ENCODE measurements around the gene CCDC47.
A peak's percentile ranks its signal among the peaks of the same experiment; 100 is the strongest.

CCDC47 gene

DNA sequence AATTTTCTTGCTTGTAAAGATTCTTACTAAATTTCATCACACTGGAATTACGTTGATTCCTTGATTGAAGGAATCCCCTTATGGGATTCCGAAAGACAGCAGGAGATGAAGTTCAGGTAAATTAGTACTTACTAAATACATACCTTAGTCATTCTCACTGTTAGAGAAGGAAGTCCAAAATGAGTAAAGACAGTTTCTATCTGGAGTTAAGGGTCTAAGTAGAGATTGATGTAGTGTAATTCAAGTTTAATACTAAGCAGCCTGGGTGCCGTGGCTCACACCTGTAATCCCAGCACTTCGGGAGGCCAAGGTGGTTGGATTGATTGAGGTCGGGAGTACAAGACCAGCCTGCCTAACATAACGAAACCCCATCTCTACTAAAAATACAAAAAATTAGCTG, 10.1 kb upstream of the CCDC47 start:
- DNase-seq, result no peak

DNA sequence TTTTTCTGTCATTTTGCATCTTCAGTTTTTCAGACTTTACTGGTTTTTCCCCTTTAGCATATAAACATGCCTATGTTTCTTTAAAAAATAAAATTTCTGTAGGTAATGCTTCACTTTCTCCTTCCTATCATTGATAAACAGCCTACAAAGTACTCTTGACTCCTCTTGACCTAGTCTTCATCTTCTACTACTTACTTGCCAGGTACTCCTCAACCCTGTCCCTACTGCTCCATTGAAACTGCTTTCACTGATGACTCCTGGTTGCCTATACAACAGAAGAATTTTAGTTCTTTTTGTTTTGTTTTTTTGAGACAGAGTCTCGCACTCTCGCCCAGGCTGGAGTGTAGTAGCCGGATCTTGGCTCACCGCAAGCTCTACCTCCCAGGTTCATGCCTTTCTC, 7.5 kb upstream of the CCDC47 start:
- DNase-seq, result no peak

DNA sequence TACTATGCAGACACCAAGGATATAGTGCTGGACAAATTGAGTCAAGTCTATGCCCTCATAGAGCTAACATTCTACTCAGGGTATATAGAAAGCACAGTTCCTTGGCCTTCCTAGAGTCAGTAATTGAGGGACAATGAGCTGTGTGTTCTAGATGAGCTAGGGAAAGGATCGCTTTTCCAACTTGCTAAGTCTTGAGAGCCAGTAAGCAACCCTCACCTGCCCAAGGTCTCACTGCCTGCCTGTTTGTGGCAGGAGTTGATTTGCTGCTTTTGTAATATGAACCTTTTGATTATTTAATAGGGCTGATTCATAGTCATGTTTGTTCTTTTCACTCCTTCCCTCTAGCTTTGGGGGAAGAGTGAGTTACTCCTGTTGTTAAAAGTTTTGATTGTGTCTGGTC, 7.1 kb upstream of the CCDC47 start:
- no peak for DNase-seq

DNA sequence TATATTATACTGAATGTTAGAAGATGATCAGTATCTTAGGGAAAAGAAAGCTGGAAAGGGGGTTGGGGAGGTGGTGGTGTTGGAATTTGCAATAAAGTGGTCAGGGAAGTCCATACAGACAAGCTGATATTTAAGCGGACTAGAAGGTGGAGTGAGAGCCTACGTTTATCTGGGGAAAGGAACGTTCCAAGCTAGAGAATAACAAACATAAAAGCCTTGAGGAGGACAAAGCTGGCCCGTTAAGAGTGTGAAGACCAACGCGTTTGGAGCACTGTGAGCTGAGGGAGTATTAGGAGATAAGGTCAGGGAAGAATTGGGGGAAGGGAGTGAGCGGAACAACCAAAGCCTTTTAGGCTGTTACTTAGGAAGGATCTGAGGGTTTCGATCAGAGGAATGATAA, 2.0 kb upstream of the CCDC47 start:
- DNase-seq, result no peak

DNA sequence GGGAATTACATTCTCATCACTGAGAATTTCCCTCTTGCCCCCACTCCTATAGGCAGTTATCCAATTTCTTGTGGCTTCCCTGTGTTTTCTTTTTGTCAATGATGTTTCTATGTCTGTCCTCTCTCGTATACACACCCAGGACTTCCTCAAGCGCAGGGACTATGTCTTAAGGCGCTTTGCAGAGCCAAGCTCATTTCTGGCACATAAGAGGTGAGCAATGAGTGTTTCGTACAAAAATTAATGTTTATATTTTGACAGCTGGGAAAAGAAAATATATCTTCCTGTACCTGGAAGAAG, 1.5 kb upstream of the CCDC47 start:
- no peak for DNase-seq

DNA sequence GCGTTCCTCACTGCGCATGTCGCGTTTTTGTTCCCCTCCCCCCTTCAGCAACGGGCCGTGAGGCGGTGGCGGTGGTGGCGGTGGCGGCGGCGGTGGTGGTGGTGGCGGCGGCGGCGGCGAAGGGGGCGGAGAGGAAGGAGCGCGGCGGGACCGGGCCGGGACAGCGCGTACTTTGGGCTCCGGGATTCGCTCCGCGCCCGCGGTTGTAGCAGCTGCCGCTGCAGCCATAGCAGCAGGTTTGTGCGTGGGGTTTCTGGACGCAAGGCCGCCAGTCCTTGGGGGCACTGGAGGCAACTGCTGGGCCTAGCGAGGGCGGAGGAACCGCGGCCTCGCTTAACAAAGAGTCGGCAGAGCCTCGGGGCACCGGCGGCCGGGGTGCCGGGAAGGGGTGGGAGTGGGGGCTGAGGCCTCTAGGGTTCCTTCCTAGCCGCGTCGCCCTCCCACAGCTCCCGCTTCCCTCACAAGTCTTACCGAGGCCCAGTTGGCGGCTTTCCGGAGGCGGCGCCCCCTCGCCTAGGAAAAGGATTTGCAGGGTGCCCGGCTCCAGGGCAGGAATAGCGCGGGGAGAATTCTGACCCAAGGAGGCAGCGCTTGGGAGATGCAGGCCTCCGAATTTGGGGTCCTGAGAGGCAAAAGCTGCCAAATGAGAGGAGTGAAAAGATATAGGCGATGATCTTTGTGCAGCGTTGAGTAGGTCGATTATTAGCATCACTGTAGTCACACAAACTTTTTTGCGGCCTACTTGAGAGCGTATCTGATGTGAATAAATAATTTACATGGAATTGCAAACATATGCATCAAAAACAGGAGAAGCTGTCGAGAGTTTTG, 958 bp upstream of the CCDC47 start, which contains the start of gene DDX42:
TSS of gene DDX42 (plus strand) at position 30 of the 828 bp plus-strand sequence. CDS start 12,880 bp downstream, outside the sequence.
- peak; percentile 92 for DNase-seq

DNA sequence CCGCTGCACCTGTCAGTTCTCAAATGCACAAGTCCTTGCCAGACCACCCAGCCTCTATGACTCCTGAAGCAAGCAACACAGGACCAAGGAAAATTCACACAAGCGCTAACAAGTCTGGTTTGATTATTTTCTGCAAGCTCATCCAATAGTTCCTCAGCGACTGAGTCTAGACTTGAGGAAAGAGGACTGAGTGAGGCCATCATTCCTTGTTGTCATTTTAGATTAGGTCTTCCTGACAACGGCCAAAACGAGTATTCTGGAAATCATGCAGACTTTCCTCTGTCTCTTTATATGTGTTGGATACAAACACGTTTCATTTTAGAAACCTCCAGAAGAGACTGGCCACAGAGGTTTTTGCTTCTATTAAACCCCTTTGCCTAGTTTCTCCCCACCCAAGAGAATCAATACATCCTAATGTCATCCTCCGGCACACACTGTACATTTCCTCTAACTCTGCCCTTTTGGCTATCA, 561 bp downstream of the CCDC47 start:
- no peak for DNase-seq

DNA sequence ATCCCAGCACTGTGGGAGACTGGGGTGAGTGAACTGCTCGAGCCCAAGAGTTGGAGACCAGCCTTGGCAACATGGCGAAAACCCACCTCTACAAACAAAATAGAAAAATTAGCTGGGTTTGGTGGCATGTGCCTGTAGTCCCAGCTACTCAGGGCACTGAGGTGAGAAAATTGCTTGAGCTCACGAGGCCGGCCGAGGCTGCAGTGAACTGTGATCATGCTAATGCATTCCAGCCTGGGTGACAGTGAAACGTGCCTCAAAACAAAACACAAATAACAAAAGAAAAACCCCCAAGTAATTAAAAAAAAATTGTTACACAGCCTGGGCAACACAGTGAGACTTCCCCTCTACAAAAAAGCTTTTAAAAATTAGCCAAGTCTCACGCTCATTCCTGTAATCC, 5.0 kb downstream of the CCDC47 start:
- DNase-seq, result no peak

DNA sequence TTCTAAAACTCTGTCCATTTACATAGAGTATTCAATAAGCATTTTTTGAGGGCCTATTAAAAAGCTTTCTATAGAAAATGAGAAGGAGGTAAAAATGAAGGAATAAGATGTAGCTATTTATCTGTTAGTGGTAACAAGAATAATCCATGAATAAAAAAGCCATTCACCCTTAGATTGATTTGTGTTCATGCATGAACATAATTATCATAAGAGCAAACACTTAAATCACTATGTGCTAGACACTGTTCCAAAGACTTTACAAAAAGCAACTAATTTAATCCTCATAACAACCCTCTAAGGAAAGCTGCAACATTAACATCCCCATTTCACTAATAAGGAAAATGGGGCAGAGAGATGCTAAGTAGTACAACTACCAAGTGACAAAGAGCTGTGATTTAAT, 6.6 kb downstream of the CCDC47 start:
- no peak for DNase-seq

DNA sequence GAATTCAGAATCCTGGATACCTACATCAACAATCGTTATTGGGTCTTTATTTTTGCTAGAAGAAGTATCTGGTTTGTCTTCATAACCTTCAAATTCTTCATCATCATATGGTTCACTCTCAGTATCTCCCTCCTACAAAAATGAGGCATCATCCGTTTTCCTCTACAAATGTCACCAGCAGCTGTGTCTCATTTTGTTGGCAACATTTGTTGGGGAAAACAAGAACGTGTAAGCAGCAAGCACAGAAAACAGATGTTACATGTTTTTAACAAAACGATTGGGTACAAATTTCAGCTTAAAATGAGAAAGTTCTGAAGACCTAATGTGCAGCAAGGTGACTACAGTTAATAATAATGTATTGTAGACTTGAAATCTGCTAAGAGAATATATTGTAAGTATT, 8.7 kb downstream of the CCDC47 start:
- DNase-seq, result no peak

DNA sequence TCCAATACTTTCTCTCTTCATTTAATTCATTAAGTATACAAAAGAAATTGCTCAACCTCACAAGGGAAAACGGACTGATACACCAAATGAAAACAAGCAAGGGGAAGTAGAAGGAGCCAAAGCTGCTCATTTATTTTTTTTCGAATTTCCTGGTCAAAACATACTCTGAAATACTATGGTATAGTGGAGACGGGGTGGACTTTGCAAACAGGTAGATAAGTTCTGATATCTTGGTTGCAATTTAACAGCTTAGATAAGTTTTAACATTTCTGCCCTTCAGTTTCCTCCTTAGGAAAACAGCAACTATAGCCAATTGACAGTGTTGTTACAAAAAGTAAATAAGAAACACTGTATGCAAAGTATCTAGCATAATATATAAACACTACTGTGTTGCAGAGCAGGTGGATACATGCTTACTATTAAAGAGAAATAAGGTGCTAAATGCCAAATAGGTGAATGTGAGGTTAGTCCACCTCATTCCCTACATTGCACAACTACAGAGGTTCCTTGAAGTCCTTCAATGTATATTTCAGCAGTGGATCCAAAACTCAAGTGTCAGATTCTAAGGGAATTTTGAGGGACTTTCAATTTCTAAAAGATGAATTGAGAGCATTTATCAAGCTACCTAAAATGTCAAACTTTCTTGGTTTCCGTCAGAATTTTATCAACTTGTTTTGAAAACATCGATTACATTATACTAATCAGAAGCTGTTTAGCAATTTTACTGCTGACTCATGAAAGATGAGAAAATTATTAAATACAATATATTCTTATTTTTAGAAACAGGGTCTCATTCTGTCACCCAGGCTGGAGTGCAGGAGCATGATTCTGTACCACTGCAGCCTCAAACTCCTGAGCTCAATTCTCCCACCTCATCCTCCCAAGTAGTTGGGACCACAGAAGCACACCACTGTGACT, 11.0 kb downstream of the CCDC47 start:
- no peak for DNase-seq

DNA sequence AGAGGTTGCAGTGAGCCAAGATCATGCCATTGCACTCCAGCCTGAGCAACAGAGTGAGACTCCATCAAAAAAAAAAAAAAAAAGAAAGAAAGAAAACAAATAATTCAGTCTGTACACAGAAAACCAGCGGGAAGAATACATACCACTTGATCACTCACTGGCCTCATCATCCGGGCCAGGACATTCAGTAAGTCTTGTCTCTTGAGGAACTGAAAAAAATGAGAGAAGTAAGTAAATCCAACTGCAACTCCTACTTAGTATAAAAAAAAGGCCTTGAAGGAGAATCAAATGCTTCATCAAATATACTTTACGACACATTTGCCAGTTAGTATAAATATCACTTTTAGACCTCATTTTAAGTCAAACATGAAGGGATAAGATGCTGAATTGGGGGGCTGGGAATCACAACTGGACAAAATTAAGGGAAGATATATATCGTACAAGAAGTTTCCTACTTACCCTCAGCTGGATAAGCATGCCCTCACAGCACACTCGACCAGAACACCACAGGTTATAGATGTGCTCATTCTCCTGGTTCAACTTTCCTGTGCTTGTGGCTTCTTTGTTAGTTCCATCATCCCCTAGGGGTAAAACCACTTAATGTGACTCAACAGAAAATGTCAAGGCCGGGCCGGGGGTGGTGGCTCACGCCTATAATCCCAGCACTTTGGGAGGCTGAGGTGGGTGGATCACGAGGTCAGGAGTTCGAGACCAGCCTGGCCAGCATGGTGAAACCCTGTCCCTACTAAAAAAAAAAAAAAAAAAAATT, 12.4 kb downstream of the CCDC47 start:
- DNase-seq, result no peak

DNA sequence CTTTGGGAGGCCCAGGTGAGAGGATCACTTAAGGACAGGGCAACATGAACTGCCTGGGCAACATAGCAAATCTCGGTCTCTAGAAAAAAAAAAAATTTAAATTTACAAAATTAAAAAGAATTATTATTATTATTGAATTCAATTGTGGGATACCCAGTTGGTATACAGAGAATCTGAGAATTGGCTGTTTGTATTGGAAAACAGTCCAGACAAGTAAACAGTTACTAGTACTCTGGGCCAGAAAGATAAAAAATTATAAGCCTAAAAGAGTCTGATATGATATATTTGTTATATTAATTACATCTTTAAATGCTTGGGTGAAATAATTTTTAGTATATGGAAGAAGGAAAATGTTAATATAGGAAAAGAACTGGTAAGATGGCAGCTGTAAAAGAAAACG, 15.0 kb downstream of the CCDC47 start:
- no peak for DNase-seq

DNA sequence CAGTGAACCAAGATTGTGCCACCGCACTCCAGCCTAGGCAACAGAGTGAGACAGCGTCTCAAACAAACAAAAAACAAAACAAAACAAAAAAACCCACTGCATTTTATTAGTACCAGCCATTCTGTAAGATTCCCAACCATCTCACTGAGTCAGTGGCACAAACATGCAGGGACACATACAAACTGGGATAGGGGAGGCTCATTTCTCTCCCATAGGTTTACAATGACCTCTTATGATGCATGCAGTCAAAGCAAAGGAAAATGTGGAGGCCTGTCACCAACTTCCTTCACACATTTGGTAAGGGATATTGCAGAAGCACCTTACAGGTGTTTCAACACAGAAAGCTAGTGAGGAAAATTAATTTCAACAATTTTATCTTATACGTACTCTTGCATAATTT, 19.4 kb downstream of the CCDC47 start:
- no peak for DNase-seq

DNA sequence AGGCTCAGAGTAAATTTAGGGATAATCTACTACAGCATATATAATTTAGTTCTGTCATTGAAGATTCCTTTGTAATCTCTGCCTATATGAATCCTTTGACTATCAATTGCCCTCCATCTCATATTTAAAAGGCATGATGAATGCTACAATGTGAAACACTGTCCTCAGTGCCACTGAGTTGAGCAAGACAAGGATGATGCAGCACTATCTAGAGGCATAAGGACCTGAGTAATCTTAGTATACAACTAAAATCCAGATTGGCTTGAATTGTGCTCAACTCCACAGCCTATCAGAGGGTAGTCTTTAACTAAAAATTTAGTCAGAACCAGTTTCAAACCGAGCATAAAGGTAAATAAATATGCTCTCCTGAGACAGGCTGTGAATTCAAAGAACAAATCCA, 20.2 kb downstream of the CCDC47 start:
- no peak for DNase-seq

DNA sequence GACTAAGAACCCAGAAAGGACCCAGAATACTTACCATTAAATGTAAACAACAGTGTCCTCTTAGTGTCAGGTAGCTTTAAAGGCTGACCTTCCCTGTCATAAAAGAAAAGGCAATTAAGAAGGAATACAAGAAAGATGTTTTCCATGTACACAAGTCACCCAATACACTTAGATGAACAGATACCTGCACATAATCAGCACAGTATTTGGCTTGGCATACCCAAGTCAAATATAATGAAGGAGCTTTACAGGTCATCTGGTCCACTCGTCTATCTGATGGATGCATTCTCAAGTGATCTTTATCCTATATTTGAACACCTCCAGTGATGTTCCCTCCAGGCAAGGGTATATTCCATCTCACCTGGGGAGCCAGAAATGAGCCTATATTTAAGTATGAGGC, 20.7 kb downstream of the CCDC47 start:
- no peak for DNase-seq

DNA sequence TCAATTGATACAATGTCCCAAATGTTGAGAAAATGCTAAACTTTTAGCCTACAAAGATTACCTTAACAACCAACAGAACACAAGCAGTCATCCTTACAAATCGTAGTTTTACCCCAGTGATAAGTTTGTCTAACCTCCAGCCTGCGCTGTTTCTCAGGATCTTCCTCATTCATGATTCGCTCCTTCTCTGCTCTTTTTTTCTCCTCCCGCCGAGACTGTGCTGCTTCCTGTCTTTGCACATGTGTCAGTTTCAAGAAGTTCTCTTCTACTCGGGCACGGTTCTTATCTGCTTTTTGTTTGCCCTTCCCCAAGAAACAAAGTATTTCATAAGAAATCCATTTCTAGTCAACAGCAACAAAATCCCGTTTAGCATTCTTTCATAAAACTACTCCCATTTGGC, 21.6 kb downstream of the CCDC47 start:
- no peak for DNase-seq

DNA sequence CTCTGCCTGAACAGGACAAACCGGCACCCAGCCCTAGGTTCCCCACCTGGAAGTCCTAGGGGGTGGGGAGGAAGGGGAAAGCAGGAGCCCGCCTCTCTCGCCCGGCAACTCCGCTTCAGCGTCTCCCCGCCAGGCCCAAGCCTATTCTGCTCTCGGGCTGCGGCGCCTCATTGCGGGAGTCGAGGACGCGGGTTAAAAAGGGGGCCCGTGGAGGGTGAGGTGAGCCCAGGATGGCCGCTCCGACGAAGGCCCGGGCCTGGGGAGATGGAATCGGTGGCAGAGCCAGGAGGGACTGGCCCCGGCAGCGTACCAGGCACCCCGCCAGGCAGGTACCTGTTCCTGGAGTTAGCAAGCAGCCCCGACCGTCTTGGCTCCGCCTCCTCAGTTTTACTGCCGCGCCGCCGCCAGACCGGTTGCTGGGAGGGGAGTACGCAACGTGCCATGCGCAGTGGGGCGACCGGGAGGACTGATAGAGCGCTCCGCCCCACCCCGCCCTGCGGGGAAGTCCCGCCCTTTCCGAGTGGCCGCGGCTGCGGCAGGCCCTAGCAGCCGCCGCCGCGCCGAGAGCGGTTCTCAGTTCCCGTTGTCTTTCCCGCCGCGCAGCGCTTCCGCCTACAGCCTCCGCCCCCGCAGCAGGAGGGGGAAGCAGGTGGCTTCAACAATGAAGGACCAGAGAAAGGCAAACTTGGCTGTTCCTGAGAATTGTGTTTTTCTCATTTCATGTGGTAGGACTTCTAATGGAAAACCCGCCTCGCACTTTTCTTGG, 31.8 kb downstream of the CCDC47 start, which contains the start of gene STRADA:
TSS of gene STRADA (minus strand) at position 392 of the 766 bp plus-strand sequence. CDS start 13,430 bp downstream, outside the sequence.
- DNase-seq, result peak; percentile 100

DNA sequence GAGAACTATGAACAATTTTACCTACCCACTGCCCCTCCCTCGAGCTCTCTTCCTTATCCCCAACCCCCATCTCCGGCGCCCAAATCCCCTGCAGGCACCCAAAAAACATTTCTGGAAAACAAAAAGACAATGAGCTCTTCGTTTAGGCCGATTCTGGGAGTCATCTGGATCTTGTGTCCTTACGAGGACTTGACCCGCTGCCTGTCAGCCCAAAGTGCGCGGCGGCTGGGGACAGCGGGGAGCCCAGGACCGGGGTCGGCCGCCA, 32.3 kb downstream of the CCDC47 start:
- DNase-seq, result no peak

DNA sequence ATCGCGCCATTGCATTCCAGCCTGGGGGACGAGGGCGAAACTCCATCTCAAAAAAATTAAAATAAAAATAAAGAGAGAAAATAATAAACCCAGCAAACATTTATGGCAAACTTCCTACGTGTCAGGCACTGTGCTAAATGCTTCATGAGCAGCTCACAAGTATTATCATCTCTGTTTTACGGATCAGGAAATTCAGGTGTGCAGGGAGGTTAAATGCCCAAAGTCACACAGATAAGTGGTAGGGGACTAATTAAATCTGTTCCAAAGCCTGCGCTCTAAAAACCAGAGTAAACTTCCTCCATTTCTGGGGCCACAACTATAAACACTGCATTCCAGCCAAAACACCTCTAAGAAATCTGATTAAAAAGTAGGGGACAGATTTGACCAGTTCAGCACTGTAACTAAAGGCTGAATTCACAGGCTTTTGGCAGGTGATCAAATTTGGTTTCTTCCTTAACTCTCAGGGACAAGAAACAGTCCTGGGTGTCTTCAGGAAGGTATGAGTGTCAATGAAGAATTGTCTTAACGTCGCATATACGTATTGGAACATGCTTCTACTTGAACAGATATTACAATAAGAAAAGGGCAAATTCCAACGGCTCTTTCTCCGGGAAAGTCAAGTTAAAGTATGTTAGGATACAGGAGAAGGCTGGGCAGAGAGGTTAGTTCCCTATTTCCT, 32.8 kb downstream of the CCDC47 start:
- DNase-seq, result no peak

DNA sequence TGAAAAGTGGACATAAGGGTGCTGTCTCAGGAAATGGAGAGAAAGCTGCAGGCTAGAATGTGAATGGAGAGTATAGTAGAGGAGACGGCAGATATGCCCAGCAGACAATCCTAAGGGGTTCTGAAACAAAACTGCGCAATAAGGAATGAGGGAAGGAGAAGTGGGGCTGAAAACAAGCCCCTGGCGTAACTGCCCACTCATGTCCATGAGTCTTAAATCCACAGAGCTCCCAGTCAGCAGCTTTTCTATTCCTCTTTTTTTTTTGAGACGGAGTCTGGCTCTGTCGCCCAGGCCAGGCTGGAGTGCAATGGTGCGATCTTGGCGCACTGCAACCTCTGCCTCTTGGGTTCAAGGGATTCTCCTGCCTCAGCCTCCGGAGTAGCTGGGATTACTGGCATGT, 37.7 kb downstream of the CCDC47 start:
- DNase-seq, result no peak

DNA sequence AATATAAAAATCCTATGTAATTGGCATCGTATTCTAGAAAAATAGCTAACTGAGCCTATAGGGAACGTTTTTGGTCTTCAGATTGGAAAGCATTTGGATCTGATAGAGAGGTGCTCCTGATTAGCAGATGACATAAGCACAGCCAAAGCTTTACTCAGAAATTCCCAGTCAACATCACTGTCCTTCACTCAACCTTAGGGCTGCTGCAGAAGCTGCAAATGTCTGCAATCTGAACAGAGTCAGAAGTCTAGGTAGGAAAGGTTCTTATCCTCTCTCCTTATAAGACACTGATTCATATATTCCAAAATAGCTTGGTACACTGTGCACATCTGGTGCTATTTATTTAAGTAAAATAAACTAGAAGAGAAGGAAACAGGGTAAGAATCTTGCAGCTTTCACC, 51.0 kb downstream of the CCDC47 start:
- no peak for DNase-seq

Data from activated naive CD4-positive, alpha-beta T cell treated with Interleukin-2 at 50 U/mL for 16 hours (primary cell).